PC-3 (cell line): Measurements from ENCODE around the gene HES2. TPM values are rescaled to one million over a fixed set of nuclear protein-coding genes. Genes with fewer than 3 reads are reported as not detected.

ENCODE experiments used
- ATAC-seq: fragments of 200-7000 bp; cut with Tn5 transposase; 2 replicates; pipeline ENCODE4 v1.9.1; 2020; ENCODE audit warnings: mild to moderate bottlenecking, moderate library complexity
- BruUV-seq: library from RNA; stranded (reverse); fragments of 400-500 nt; replicated peaks from 2 replicates; lab custom pipeline; 2021; lab: Mats Ljungman, UMichigan
- CTCF ChIA-PET: fragments of 300-600 bp; sonication (Branson Sonifier 250); formaldehyde crosslinking; loops from one replicate; lab custom pipeline; 2022; ENCODE audit warnings: antibody characterized with exemption; lab: Charles Lee
- POLR2A ChIA-PET: fragments of 300-600 bp; sonication (Branson Sonifier 250); formaldehyde crosslinking; loops from one replicate; lab custom pipeline; 2022; ENCODE audit warnings: antibody characterized with exemption; ENCODE audit not compliant: unreplicated experiment; lab: Charles Lee
- DNase-seq: peaks from one replicate; pipeline ENCODE4 v3.0.0-alpha.2; 2015
- H2AFZ ChIP-seq: fragments of 300-600 bp; sonication (generic); 2 replicates; pipeline ENCODE4 v1.6.0; 2016; ENCODE audit warnings: antibody characterized with exemption, low read length
- H3F3A ChIP-seq: fragments of 300-600 bp; sonication (generic); one replicate; pipeline ENCODE4 v1.6.0; 2017; ENCODE audit warnings: antibody characterized with exemption, low read length, control low read depth, mild to moderate bottlenecking; ENCODE audit not compliant: unreplicated experiment
- H3K27ac ChIP-seq: fragments of 300-600 bp; sonication (generic); 2 replicates; pipeline ENCODE4 v1.5.1; 2016; ENCODE audit warnings: mild to moderate bottlenecking, low read length
- H3K27me3 ChIP-seq: fragments of 300-600 bp; sonication (generic); 2 replicates; pipeline ENCODE4 v1.6.1; 2016; ENCODE audit warnings: low read length, mixed read lengths
- H3K36me3 ChIP-seq: fragments of 300-600 bp; sonication (generic); 2 replicates; pipeline ENCODE4 v1.6.1; 2016; ENCODE audit warnings: low read depth, mixed run types, low read length, mixed read lengths
- H3K4me1 ChIP-seq: fragments of 300-600 bp; sonication (generic); 2 replicates; pipeline ENCODE4 v1.5.1; 2016; ENCODE audit warnings: low read length; ENCODE audit not compliant: insufficient read depth
- H3K4me2 ChIP-seq: fragments of 300-600 bp; sonication (generic); 2 replicates; pipeline ENCODE4 v1.6.0; 2016; ENCODE audit warnings: low read length
- H3K4me3 ChIP-seq: fragments of 300-600 bp; sonication (generic); 2 replicates; pipeline ENCODE4 v1.5.1; 2016; ENCODE audit warnings: mild to moderate bottlenecking, low read length, mixed read lengths
- H3K79me2 ChIP-seq: fragments of 300-600 bp; sonication (generic); 2 replicates; pipeline ENCODE4 v1.6.1; 2017; ENCODE audit warnings: low read length, mixed read lengths
- H3K9ac ChIP-seq: fragments of 300-600 bp; sonication (generic); 2 replicates; pipeline ENCODE4 v1.6.0; 2016; ENCODE audit warnings: mild to moderate bottlenecking, low read length
- H3K9me2 ChIP-seq: fragments of 300-600 bp; sonication (generic); replicated peaks from 2 replicates; pipeline ENCODE4 v1.6.1; 2016; ENCODE audit warnings: mixed run types, low read length, mixed read lengths
- H3K9me3 ChIP-seq: fragments of 300-600 bp; sonication (generic); 2 replicates; pipeline ENCODE4 v1.6.1; 2016; ENCODE audit warnings: low read length, mixed read lengths
- H4K20me1 ChIP-seq: fragments of 300-600 bp; sonication (generic); 2 replicates; pipeline ENCODE4 v1.6.1; 2016; ENCODE audit warnings: low read length, mixed read lengths
- CTCF ChIP-seq: fragments of 300-600 bp; sonication (generic); conservative IDR thresholded peaks from 2 replicates; pipeline ENCODE4 v1.5.1; 2017; ENCODE audit warnings: antibody characterized with exemption, low read depth, mild to moderate bottlenecking, low read length
- EZH2 ChIP-seq: fragments of 300-600 bp; sonication (generic); IDR thresholded peaks from one replicate; pipeline ENCODE4 v1.6.1; 2017; ENCODE audit warnings: antibody characterized with exemption, mild to moderate bottlenecking, low read length; ENCODE audit not compliant: unreplicated experiment
- EZH2phosphoT487 ChIP-seq: fragments of 300-600 bp; sonication (generic); IDR thresholded peaks from 2 replicates; pipeline ENCODE4 v1.6.1; 2018; ENCODE audit warnings: mild to moderate bottlenecking, antibody characterized with exemption, low read length, borderline replicate concordance
- intact Hi-C: fragments of 100-400 bp; cut with micrococcal nuclease; formaldehyde crosslinking; loops from 2 replicates; pipeline ENCODE4 v1.9.0; 2023
- total RNA-seq: library from RNA; depleted of rRNA; stranded (reverse); fragments of >200 nt; gene quantifications from 2 replicates; pipeline ENCODE4 v1.2.3, GENCODE V29; 2014

The HES2 gene
- total RNA-seq, 1 experiment from 2014 or later = 42.9 TPM

GRCh38 chr1:6444377-6444776, 24.7 kb upstream of the HES2 start:
- no TSS peak for BruUV-seq
- Histone ChIP-seq H3K4me2 (no peak overlapping the region), H3F3A (no peaks in the 10 kb centered on the region), H3K27me3 (peaks cover 16% of the 10 kb centered on the region), H3K9ac (no peak overlapping the region), H3K79me2 (no peaks in the 10 kb centered on the region), H3K4me3 (no peak overlapping the region), H3K27ac (no peak overlapping the region), H3K36me3 (no peaks in the 10 kb centered on the region), H3K9me3 (no peaks in the 10 kb centered on the region), H2AFZ (no peak overlapping the region), H4K20me1 (no peaks in the 10 kb centered on the region), H3K9me2 (no peaks in the 10 kb centered on the region), H3K4me1 (peaks cover 9% of the 10 kb centered on the region)
- no peak for DNase-seq
- ATAC-seq = no peak
- ChIA-PET CTCF (no interaction called here), POLR2A (no interaction called here)
- TF ChIP-seq EZH2 = no peak
- no peak for TF ChIP-seq EZH2phosphoT487
- TF ChIP-seq CTCF = no peak
- intact Hi-C loops = no loop called here

- ATAC-seq = no peak
- Histone ChIP-seq H3K4me1 (peaks cover 9% of the 10 kb centered on the region), H3K9me3 (no peaks in the 10 kb centered on the region), H3K27me3 (peaks cover 16% of the 10 kb centered on the region), H2AFZ (no peak overlapping the region), H4K20me1 (no peaks in the 10 kb centered on the region), H3K36me3 (no peaks in the 10 kb centered on the region), H3K9me2 (no peaks in the 10 kb centered on the region), H3K4me3 (no peak overlapping the region), H3K9ac (no peak overlapping the region), H3K27ac (no peak overlapping the region), H3K4me2 (no peak overlapping the region), H3K79me2 (no peaks in the 10 kb centered on the region), H3F3A (no peaks in the 10 kb centered on the region)
- TF ChIP-seq EZH2 (no peak), EZH2phosphoT487 (no peak), CTCF (no peak)
- BruUV-seq = no TSS peak
- POLR2A ChIA-PET = no interaction called here
- intact Hi-C loops = no loop called here
- CTCF ChIA-PET = interaction anchor here (0.6 kb wide), 1 partner anchor 197 kb away, joined by 4 read pairs; no protein-coding TSS in a partner anchor
- no peak for DNase-seq
Observed at GRCh38 chr1:6443339-6444115, 23.8 kb upstream of the HES2 start.

GRCh38 chr1:6441586-6441985, 21.9 kb upstream of the HES2 start:
- no peaks in the 10 kb centered on the region for H3K79me2 ChIP-seq
- CTCF ChIA-PET = no interaction called here
- no peak overlapping the region for H3K4me2 ChIP-seq
- no peaks in the 10 kb centered on the region for H3K9me3 ChIP-seq
- H3K4me1 ChIP-seq = no peaks in the 10 kb centered on the region; the same call in 1 of the 2 replicates
- H3K9me2 ChIP-seq = no peaks in the 10 kb centered on the region
- no peak overlapping the region for H2AFZ ChIP-seq
- H3F3A ChIP-seq = no peaks in the 10 kb centered on the region
- no peak overlapping the region for H3K4me3 ChIP-seq
- POLR2A ChIA-PET = no interaction called here
- no peaks in the 10 kb centered on the region for H4K20me1 ChIP-seq
- no peaks in the 10 kb centered on the region for H3K27me3 ChIP-seq
- no peak overlapping the region for H3K9ac ChIP-seq
- intact Hi-C loops = no loop called here
- no peaks in the 10 kb centered on the region for H3K36me3 ChIP-seq
- no TSS peak for BruUV-seq
- no peak for DNase-seq
- no peak overlapping the region for H3K27ac ChIP-seq
- no peak for ATAC-seq
- TF ChIP-seq EZH2 (no peak), EZH2phosphoT487 (no peak), CTCF (no peak)
